GM18498 (cell line): Measurements from ENCODE around the gene OBSCN.
A peak's percentile ranks its signal among the peaks of the same experiment; 100 is the strongest.
"Not testable (repeated sequence)": the region's sequence is repeated elsewhere in the genome, so short reads cannot be mapped to it uniquely, and the experiment has no call there.

Experiments
- ATAC-seq: cut with Tn5 transposase; IDR thresholded peaks from one replicate; pipeline ENCODE4 v1.9.1; 2021; ENCODE audit warnings: mild to moderate bottlenecking, moderate library complexity; ENCODE audit not compliant: unreplicated experiment

The OBSCN gene

GRCh38 chr1:228212415-228212965 lies 4.6 kb downstream of the OBSCN start:
- no peak for ATAC-seq

- ATAC-seq, result peak; percentile 98
Observed at GRCh38 chr1:228212966-228213844, 5.4 kb downstream of the OBSCN start.

- no peak for ATAC-seq
Observed at GRCh38 chr1:228213917-228214808, 6.3 kb downstream of the OBSCN start.

GRCh38 chr1:228214921-228215662 lies 7.2 kb downstream of the OBSCN start:
- no peak for ATAC-seq

- ATAC-seq, result no peak
Observed at GRCh38 chr1:228215663-228216116, 7.8 kb downstream of the OBSCN start.

GRCh38 chr1:228216371-228217320 lies 8.8 kb downstream of the OBSCN start:
- ATAC-seq, result no peak

- ATAC-seq, result no peak
Observed at GRCh38 chr1:228217551-228218344, 9.9 kb downstream of the OBSCN start.

GRCh38 chr1:228218513-228219244 lies 10.8 kb downstream of the OBSCN start:
- no peak for ATAC-seq

GRCh38 chr1:228219245-228219961 lies 11.6 kb downstream of the OBSCN start:
- ATAC-seq, result no peak

- ATAC-seq, result no peak
Observed at GRCh38 chr1:228219962-228220780, 12.3 kb downstream of the OBSCN start.

GRCh38 chr1:228221097-228221496 lies 13.3 kb downstream of the OBSCN start:
- not testable (repeated sequence) for ATAC-seq

GRCh38 chr1:228222548-228222947 lies 14.7 kb downstream of the OBSCN start:
- no peak for ATAC-seq

GRCh38 chr1:228224198-228225164 lies 16.6 kb downstream of the OBSCN start:
- ATAC-seq, result no peak

GRCh38 chr1:228225165-228225710 lies 17.4 kb downstream of the OBSCN start:
- no peak for ATAC-seq

GRCh38 chr1:228225740-228226139 lies 17.9 kb downstream of the OBSCN start:
- no peak for ATAC-seq
